Nephron progenitor cell (in vitro differentiated cells): ENCODE results near the gene NME7.

Experiments used
- DNase-seq: peaks from one replicate; pipeline ENCODE4 v3.0.0; 2021
- H3K27ac Mint-ChIP-seq: 2 replicates; pipeline ENCODE4 v1.8.0; 2021; ENCODE audit warnings: mild to moderate bottlenecking, moderate library complexity, mixed read lengths
- H3K27me3 Mint-ChIP-seq: 2 replicates; pipeline ENCODE4 v1.8.0; 2021; ENCODE audit warnings: mild to moderate bottlenecking, low read depth, mixed read lengths; ENCODE audit not compliant: poor library complexity
- H3K36me3 Mint-ChIP-seq: 2 replicates; pipeline ENCODE4 v1.8.0; 2021; ENCODE audit warnings: low read depth, mixed read lengths
- H3K4me1 Mint-ChIP-seq: 2 replicates; pipeline ENCODE4 v1.8.0; 2021; ENCODE audit warnings: mixed read lengths
- H3K4me3 Mint-ChIP-seq: 2 replicates; pipeline ENCODE4 v1.8.0; 2021; ENCODE audit warnings: mild to moderate bottlenecking, moderate library complexity, mixed read lengths
- H3K9me3 Mint-ChIP-seq: 2 replicates; pipeline ENCODE4 v1.8.0; 2021; ENCODE audit warnings: mild to moderate bottlenecking, moderate library complexity, mixed read lengths
- TF ChIP-seq, protein P1 (sequence below): fragments of 200-600 bp; sonication (generic); IDR thresholded peaks from 2 replicates; pipeline ENCODE4 v1.5.0; 2021; ENCODE audit warnings: antibody characterized with exemption

The NME7 gene

DNA sequence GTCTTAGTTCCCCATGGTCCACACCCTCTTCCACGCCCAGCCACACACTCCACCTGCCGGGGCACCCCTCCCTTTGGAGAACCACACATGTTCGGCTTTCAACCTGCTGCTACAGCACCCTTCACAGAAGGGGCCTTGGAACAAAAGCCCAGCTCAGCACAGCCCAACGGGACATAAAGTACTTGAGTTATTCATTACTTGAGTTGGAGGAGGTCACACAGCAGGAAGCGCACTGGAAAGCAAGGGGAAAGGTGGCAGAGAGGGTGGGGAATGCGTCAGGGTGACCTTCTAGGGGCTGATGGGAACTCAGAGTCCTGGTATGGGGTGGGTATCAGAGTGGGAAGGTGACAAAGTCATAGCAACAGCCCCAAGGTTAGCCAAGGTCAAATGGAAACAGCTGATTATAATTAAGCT lies 264.1 kb downstream of the NME7 start:
- Mint-ChIP-seq H3K4me1 (peaks cover 25% of the 10 kb centered on the region), H3K9me3 (no peaks in the 10 kb centered on the region), H3K27me3 (no peaks in the 10 kb centered on the region), H3K36me3 (no peaks in the 10 kb centered on the region), H3K27ac (no peak overlapping the region), H3K4me3 (no peak overlapping the region)
- TF ChIP-seq, protein P1, sequence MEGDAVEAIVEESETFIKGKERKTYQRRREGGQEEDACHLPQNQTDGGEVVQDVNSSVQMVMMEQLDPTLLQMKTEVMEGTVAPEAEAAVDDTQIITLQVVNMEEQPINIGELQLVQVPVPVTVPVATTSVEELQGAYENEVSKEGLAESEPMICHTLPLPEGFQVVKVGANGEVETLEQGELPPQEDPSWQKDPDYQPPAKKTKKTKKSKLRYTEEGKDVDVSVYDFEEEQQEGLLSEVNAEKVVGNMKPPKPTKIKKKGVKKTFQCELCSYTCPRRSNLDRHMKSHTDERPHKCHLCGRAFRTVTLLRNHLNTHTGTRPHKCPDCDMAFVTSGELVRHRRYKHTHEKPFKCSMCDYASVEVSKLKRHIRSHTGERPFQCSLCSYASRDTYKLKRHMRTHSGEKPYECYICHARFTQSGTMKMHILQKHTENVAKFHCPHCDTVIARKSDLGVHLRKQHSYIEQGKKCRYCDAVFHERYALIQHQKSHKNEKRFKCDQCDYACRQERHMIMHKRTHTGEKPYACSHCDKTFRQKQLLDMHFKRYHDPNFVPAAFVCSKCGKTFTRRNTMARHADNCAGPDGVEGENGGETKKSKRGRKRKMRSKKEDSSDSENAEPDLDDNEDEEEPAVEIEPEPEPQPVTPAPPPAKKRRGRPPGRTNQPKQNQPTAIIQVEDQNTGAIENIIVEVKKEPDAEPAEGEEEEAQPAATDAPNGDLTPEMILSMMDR = no peak
- DNase-seq = no peak

DNA sequence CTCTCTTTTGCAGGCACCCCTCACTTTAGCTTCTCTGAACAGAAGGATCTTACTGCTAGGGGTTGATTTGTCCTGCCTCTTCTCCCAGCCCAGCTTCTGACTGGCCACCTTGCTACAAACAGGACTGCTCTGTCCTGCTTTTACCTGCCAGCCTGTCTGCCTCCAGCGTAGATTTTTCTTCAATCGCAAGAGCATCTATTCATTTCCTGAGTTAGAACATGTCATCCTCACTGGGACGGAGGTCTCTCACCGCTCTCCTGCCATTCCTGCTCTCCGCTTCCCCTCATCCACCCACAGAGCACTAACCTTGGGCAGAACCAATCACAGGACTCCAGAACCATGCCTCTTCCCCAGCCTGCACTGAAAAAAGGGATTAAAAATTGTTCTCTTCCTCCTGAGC lies 264.6 kb downstream of the NME7 start:
- Mint-ChIP-seq H3K9me3 (no peaks in the 10 kb centered on the region), H3K36me3 (no peaks in the 10 kb centered on the region), H3K4me1 (peaks cover 20% of the 10 kb centered on the region), H3K4me3 (no peak overlapping the region), H3K27me3 (no peaks in the 10 kb centered on the region), H3K27ac (no peak overlapping the region)
- DNase-seq = no peak
- TF ChIP-seq, protein P1 = no peak

DNA sequence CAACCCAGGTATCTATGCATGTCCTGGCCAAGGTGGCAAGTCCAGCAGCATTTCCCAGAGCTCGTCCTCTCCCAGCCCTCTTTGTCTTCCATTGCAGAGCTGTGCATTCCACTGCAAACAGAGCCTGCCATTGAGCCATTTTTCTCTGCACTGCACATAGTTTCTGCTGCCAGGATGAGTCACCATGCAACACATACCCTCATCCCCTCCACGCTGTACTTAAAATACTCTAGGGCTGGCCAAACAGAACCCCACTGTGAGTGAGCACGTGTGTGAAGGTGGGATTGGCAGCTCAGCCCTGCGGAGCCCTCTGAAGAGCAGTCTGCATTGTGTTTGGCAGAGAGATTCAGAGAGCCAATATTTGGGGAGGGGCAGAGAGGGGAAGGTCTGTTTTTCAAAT lies 265.0 kb downstream of the NME7 start:
- Mint-ChIP-seq H3K4me3 (no peak overlapping the region), H3K36me3 (no peaks in the 10 kb centered on the region), H3K4me1 (peaks cover 16% of the 10 kb centered on the region), H3K27me3 (no peaks in the 10 kb centered on the region), H3K9me3 (no peaks in the 10 kb centered on the region), H3K27ac (no peak overlapping the region)
- DNase-seq = no peak
- TF ChIP-seq, protein P1 = no peak

DNA sequence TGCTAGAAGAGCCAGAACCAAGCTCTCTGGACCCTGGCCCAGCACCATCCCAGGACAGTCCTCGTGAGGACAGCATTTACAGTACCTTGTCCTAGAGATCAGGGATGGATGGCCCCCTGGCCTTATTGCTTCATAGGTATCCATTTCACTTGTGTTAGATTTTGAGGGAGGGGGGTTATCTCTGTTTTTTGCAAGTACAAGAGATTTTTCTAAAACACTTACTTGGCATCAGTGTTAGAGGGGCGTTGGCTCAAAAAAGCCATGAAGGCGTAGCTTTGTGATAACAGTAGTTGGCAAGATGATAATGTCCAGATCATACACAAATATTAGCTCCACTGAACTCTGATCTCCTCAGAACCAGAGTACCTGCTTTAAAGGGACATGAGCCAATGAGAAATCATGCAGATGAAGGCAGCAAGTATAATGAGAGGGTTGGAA lies 266.9 kb downstream of the NME7 start:
- Mint-ChIP-seq H3K27ac (no peak overlapping the region), H3K9me3 (no peaks in the 10 kb centered on the region)

DNA sequence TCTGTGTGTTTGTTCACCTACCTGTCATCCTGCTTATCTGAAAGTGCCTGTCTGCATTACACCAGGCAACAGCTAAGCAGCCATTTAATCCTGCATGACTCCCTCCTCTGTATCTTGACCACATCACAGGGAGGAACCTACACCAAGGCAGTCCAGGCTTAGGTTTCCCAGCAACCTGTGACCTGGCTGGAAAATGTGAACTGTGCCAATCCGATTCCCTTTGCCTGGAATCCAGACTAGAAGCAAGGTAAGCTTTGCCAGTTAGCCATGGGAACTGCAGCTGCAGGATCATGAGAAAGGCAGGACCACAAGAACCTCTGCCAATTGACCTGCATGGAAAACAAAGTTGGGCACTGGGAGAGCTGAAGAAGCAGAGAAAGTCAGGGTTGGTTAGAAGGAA lies 267.4 kb downstream of the NME7 start:
- H3K4me1 Mint-ChIP-seq = peaks cover 8% of the 10 kb centered on the region
- no peak overlapping the region for H3K27ac Mint-ChIP-seq
- no peaks in the 10 kb centered on the region for H3K9me3 Mint-ChIP-seq
- DNase-seq = no peak
- H3K27me3 Mint-ChIP-seq = peaks cover 4% of the 10 kb centered on the region
- H3K36me3 Mint-ChIP-seq = no peaks in the 10 kb centered on the region
- TF ChIP-seq, protein P1 = no peak
- H3K4me3 Mint-ChIP-seq = no peak overlapping the region

More for the DNA sequence above, 266.9 kb downstream of the NME7 start:
- Mint-ChIP-seq H3K36me3 (no peaks in the 10 kb centered on the region), H3K4me1 (peaks cover 9% of the 10 kb centered on the region), H3K4me3 (no peak overlapping the region), H3K27me3 (peaks cover 4% of the 10 kb centered on the region)
- TF ChIP-seq, protein P1 = no peak
- no peak for DNase-seq

DNA sequence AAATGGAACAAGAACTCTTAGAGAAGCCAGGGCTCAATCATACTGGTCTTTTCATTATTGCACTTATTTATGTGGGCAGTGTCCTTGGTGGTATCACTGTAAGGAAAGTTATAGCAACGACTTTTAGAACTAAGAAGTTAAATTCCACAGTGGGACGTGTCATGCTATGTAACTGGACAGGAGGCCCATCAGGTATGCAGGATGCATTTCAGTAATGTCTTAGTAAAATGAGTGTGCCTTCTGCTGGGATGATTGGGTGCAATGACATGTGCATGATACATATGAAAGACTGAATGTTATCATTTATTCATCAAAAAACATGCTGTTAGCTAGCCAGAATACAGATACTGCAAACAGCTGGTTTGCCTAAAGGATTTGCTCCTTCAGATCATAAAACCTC lies 268.0 kb downstream of the NME7 start:
- Mint-ChIP-seq H3K4me1 (peaks cover 2% of the 10 kb centered on the region), H3K9me3 (no peaks in the 10 kb centered on the region), H3K27me3 (peaks cover 7% of the 10 kb centered on the region), H3K27ac (no peak overlapping the region), H3K4me3 (no peak overlapping the region), H3K36me3 (no peaks in the 10 kb centered on the region)
- no peak for DNase-seq
- TF ChIP-seq, protein P1 = no peak
